Right ventricle myocardium superior (tissue), 1 donor: ENCODE results near the gene C20orf144. TPM values are rescaled to one million over a fixed set of nuclear protein-coding genes. Genes with fewer than 3 reads are reported as not detected.

Experiments used
- ATAC-seq: fragments of 200-7000 bp; cut with Tn5 transposase; one replicate; pipeline ENCODE4 v1.9.1; 2020; ENCODE audit warnings: mild to moderate bottlenecking; ENCODE audit not compliant: poor library complexity
- DNase-seq: peaks from one replicate; pipeline ENCODE4 v3.0.0-alpha.2; 2020
- intact Hi-C: fragments of 100-400 bp; cut with DNase I; formaldehyde crosslinking; loops from one replicate; pipeline ENCODE4 v1.11.2; 2022
- total RNA-seq: library from RNA; stranded (reverse); fragmentation: NEBNext Ultra II Directional; extraction: Animal tissue kit (Norgen Biotek cat#: 25700); gene quantifications from one replicate; pipeline ENCODE4 v1.2.1, GENCODE V29; 2021
- donor health status: DM: no; HTN: yes; CAD: no; lungs with severe emphysema.

The C20orf144 gene
- total RNA-seq, 1 donor from 2014 or later = not detected

GRCh38 chr20:33703498-33704137 is 41.5 kb downstream of the C20orf144 start:
- intact Hi-C loops = no loop called here
- ATAC-seq = peak; percentile 15

DNA sequence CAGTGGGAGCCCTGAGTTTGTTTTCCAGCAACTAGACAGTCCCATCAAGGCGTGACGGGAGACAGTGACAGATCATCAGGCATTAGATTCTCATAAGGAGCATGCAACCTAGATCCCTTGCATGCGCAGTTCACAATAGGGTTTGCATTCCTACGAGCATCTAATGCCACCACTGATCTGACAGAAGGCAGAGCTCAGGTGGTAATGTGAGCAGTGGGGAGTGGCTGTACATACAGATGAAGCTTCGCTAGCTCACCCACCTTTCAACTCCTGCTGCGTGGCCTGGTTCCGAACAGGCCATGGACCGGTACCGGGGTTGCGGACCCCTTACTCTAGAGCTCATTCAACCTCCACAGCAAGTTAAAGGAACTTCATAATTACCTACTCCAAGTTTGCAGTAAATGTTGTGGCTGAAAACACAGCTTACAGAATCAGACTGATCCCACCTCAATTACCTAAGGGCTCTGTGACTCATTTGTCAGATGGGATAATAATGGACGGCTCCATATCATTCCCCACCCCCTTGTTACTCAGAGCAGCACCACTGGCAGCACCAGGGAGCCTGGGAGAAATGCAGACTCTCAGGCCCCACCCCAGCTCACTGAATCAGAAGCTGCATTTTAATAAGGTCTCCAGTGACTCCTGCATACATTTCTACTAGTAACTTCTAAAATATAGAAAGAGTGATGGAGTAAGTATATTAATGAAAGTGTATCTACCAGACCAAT is 42.2 kb downstream of the C20orf144 start:
- ATAC-seq = no peak
- intact Hi-C loops = no loop called here
- DNase-seq = no peak

More at GRCh38 chr20:33703498-33704137, 41.5 kb downstream of the C20orf144 start:
- DNase-seq = no peak

GRCh38 chr20:33707668-33708067 is 45.5 kb downstream of the C20orf144 start:
- intact Hi-C loops = no loop called here
- ATAC-seq (no peak), DNase-seq (no peak)

- ATAC-seq (no peak), DNase-seq (no peak)
- intact Hi-C loops = no loop called here
These were observed 47.3 kb downstream of the C20orf144 start for GRCh38 chr20:33709398-33709797.

GRCh38 chr20:33709905-33710541 is 47.9 kb downstream of the C20orf144 start:
- DNase-seq (no peak), ATAC-seq (no peak)
- intact Hi-C loops = no loop called here

DNA sequence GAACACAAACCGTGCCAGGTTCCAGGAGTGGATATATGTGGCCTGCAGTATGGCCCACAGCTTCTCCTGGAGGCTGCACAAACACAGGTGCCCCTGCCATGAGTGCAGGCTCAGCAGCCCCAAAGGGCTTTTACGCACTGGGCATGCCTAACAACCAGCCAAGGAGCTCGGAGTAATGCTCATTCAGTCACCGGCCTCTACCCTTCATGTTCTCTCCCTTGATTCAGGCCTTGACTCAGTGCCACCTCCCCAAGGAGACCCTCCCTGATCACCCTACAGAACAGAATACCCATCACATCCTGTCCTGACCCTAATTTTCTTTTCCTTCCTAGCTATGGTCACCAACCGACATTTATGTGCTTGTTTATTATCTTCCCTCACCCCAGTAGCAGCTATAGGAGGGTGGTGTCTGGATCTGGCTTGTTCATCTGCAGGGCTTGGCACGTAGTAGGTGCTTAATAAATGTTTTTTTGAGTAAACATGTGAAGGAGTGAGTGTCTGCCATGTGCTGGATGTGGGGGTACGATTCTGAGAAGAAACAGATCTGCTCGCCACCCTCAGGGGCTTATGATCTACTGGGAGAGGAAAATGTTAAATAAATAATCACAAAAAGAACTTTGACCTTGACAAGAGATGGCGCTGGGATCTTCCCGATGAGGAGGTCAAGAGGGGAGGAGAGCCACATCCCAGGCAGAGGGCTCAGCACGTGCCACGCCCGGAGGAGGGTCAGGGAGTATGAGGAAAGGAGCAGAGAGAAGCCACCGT is 48.7 kb downstream of the C20orf144 start:
- intact Hi-C loops = no loop called here
- ATAC-seq (no peak), DNase-seq (no peak)

GRCh38 chr20:33711446-33711738 is 49.3 kb downstream of the C20orf144 start:
- no peak for ATAC-seq
- intact Hi-C loops = no loop called here
- DNase-seq = peak; percentile 0

Other genes starting within 250 kb of the C20orf144 start
- 215 TPM for gene SNTA1, start 218.6 kb upstream of the C20orf144 start, total RNA-seq
- 9.1 TPM for gene CBFA2T2, start 172.2 kb upstream of the C20orf144 start, total RNA-seq
- gene ACTL10, start 4.6 kb downstream of the C20orf144 start, total RNA-seq = 0.22 TPM
- gene NECAB3, start 12.1 kb downstream of the C20orf144 start, total RNA-seq = 69.4 TPM
- 1.1 TPM for gene E2F1, start 24.1 kb downstream of the C20orf144 start, total RNA-seq
- 11.7 TPM for gene PXMP4, start 58.0 kb downstream of the C20orf144 start, total RNA-seq
- 1.9 TPM for gene ZNF341, start 69.7 kb downstream of the C20orf144 start, total RNA-seq
- 101 TPM for gene CHMP4B, start 149.0 kb downstream of the C20orf144 start, total RNA-seq